PC-9 (cell line): ENCODE measurements around the gene PIWIL4. TPM values are rescaled to one million over a fixed set of nuclear protein-coding genes. Genes with fewer than 3 reads are reported as not detected.

Experiments
- BruUV-seq: library from RNA; stranded (reverse); fragments of 400-500 nt; replicated peaks from 2 replicates; lab custom pipeline; 2021; lab: Mats Ljungman, UMichigan
- CTCF ChIA-PET: fragments of 300-600 bp; sonication (Branson Sonifier 250); formaldehyde crosslinking; loops from one replicate; lab custom pipeline; 2022; ENCODE audit warnings: antibody characterized with exemption; lab: Charles Lee
- POLR2A ChIA-PET: fragments of 300-600 bp; sonication (Branson Sonifier 250); formaldehyde crosslinking; loops from one replicate; lab custom pipeline; 2022; ENCODE audit warnings: antibody characterized with exemption; ENCODE audit not compliant: unreplicated experiment; lab: Charles Lee
- DNase-seq, 2 experiments: peaks; one replicate each; pipeline versions ENCODE4 v3.0.0 to v3.0.0-alpha.2; 2015 to 2022; ENCODE audit warnings: mixed read lengths in 1 of 2
- H2AFZ ChIP-seq: fragments of 200-600 bp; sonication (generic); 2 replicates; pipeline ENCODE4 v1.8.1; 2017; ENCODE audit warnings: antibody characterized with exemption
- H3F3A ChIP-seq: fragments of 200-600 bp; sonication (generic); 2 replicates; pipeline ENCODE4 v1.8.1; 2017; ENCODE audit warnings: antibody characterized with exemption, mild to moderate bottlenecking, low read depth; ENCODE audit not compliant: insufficient read depth
- H3K27ac ChIP-seq: fragments of 200-600 bp; sonication (generic); 2 replicates; pipeline ENCODE4 v1.6.1; 2016; ENCODE audit warnings: mixed run types
- H3K27me3 ChIP-seq: fragments of 200-600 bp; sonication (generic); 2 replicates; pipeline ENCODE4 v1.6.1; 2016; ENCODE audit warnings: low read depth, mixed run types; ENCODE audit not compliant: insufficient read depth
- H3K36me3 ChIP-seq: fragments of 200-600 bp; sonication (generic); 2 replicates; pipeline ENCODE4 v1.6.1; 2016; ENCODE audit warnings: low read depth, mixed run types
- H3K4me1 ChIP-seq: fragments of 200-600 bp; sonication (generic); replicated peaks from 2 replicates; pipeline ENCODE4 v1.6.1; 2016; ENCODE audit warnings: mixed run types; ENCODE audit not compliant: insufficient read depth
- H3K4me2 ChIP-seq: fragments of 200-600 bp; sonication (generic); 2 replicates; pipeline ENCODE4 v1.6.1; 2017; ENCODE audit warnings: mixed run types
- H3K4me3 ChIP-seq: fragments of 200-600 bp; sonication (generic); 2 replicates; pipeline ENCODE4 v1.6.1; 2016; ENCODE audit warnings: mixed run types
- H3K79me2 ChIP-seq: fragments of 200-600 bp; sonication (generic); 2 replicates; pipeline ENCODE4 v1.6.1; 2017; ENCODE audit warnings: low read depth, mixed run types
- H3K9me2 ChIP-seq: fragments of 200-600 bp; sonication (generic); 2 replicates; pipeline ENCODE4 v1.8.1; 2017; ENCODE audit warnings: mild to moderate bottlenecking; ENCODE audit not compliant: insufficient read depth
- H3K9me3 ChIP-seq: fragments of 200-600 bp; sonication (generic); 2 replicates; pipeline ENCODE4 v1.8.1; 2016; ENCODE audit warnings: low read depth; ENCODE audit not compliant: insufficient read depth
- H4K20me1 ChIP-seq: fragments of 200-600 bp; sonication (generic); 2 replicates; pipeline ENCODE4 v1.8.1; 2017; ENCODE audit not compliant: insufficient read depth
- CTCF ChIP-seq: fragments of 200-600 bp; sonication (generic); conservative IDR thresholded peaks from 2 replicates; pipeline ENCODE4 v1.6.1; 2017; ENCODE audit warnings: mixed run types, antibody characterized with exemption, mild to moderate bottlenecking, moderate library complexity
- EZH2 ChIP-seq: fragments of 200-600 bp; sonication (generic); IDR thresholded peaks from 2 replicates; pipeline ENCODE4 v1.8.0; 2017; ENCODE audit warnings: antibody characterized with exemption, low read depth
- intact Hi-C: fragments of 100-400 bp; cut with micrococcal nuclease; formaldehyde crosslinking; loops from one replicate; pipeline ENCODE4 v1.10.0; 2022; ENCODE audit not compliant: unreplicated experiment
- total RNA-seq: library from RNA; stranded (reverse); gene quantifications from 2 replicates; pipeline ENCODE4 v1.2.3, GENCODE V29; 2021

Gene PIWIL4
- total RNA-seq, 1 experiment from 2014 or later, result 0.26 TPM

DNA sequence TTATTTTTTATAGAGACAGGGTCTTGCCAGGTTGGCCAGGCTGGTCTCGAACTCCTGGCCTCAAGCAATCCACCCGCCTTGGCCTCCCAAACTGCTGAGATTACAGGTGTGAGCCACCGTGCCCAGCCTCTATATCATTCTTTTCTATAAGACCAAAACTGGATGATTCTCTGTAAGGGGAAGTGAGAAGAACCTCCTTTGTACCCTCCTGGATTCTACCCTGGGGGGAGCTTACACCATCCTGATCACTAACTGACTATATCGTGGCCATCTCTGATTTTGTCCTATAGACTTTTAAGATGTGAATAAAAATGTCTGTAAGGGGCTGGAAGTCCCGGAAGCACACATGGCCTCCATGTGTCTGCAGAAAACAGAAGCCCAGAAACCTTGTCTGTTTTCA lies 9.1 kb downstream of the PIWIL4 start:
- H3K4me2 ChIP-seq, result no peak overlapping the region
- no peaks in the 10 kb centered on the region for H3K4me1 ChIP-seq
- intact Hi-C loops, result no loop called here
- no peaks in the 10 kb centered on the region for H4K20me1 ChIP-seq
- ChIA-PET POLR2A (no interaction called here), CTCF (no interaction called here)
- H3K4me3 ChIP-seq, result no peak overlapping the region
- H3K9me3 ChIP-seq, result no peaks in the 10 kb centered on the region
- peaks cover 6% of the 10 kb centered on the region; the same call in 1 of the 2 replicates for H3K9me2 ChIP-seq
- no peaks in the 10 kb centered on the region for H3K79me2 ChIP-seq
- H3F3A ChIP-seq, result no peaks in the 10 kb centered on the region
- H3K27ac ChIP-seq, result no peak overlapping the region
- no peaks in the 10 kb centered on the region for H3K27me3 ChIP-seq
- BruUV-seq, result no TSS peak
- TF ChIP-seq CTCF (no peak), EZH2 (no peak)
- H3K36me3 ChIP-seq, result no peaks in the 10 kb centered on the region
- no peak overlapping the region for H2AFZ ChIP-seq
- no peak for DNase-seq

- CTCF ChIA-PET, result no interaction called here
- no TSS peak for BruUV-seq
- no peaks in the 10 kb centered on the region for H3K9me3 ChIP-seq
- no peak overlapping the region for H3K4me3 ChIP-seq
- peaks cover 6% of the 10 kb centered on the region; the same call in 1 of the 2 replicates for H3K9me2 ChIP-seq
- H3K4me2 ChIP-seq, result no peak overlapping the region
- H4K20me1 ChIP-seq, result no peaks in the 10 kb centered on the region
- no peak overlapping the region for H3K27ac ChIP-seq
- H3K79me2 ChIP-seq, result no peaks in the 10 kb centered on the region
- peaks cover 2% of the 10 kb centered on the region; the same call in 1 of the 2 replicates for H3K4me1 ChIP-seq
- no peak for DNase-seq
- no peaks in the 10 kb centered on the region for H3K27me3 ChIP-seq
- no peaks in the 10 kb centered on the region for H3K36me3 ChIP-seq
- intact Hi-C loops, result no loop called here
- no peak overlapping the region for H2AFZ ChIP-seq
- no peaks in the 10 kb centered on the region for H3F3A ChIP-seq
- POLR2A ChIA-PET, result no interaction called here
- no peak for TF ChIP-seq CTCF
Observed at GRCh38 chr11:94577841-94578240, 10.7 kb downstream of the PIWIL4 start.

- Histone ChIP-seq H3K9me2 (peaks cover 4% of the 10 kb centered on the region; the same call in 1 of the 2 replicates), H3K4me1 (peaks cover 25% of the 10 kb centered on the region), H3K36me3 (no peaks in the 10 kb centered on the region), H3K9me3 (no peaks in the 10 kb centered on the region), H3K27ac (no peak overlapping the region), H3K4me3 (no peak overlapping the region), H3K79me2 (no peaks in the 10 kb centered on the region), H3K4me2 (no peak overlapping the region), H3F3A (no peaks in the 10 kb centered on the region), H2AFZ (no peak overlapping the region), H3K27me3 (no peaks in the 10 kb centered on the region), H4K20me1 (no peaks in the 10 kb centered on the region)
- POLR2A ChIA-PET, result no interaction called here
- intact Hi-C loops, result no loop called here
- CTCF ChIA-PET, result interaction anchor here (0.7 kb wide), 1 partner anchor 71 kb away, joined by 4 read pairs; no protein-coding TSS in a partner anchor
- no peak for DNase-seq
- no TSS peak for BruUV-seq
- TF ChIP-seq EZH2, result no peak
Observed at GRCh38 chr11:94581926-94582325, 14.8 kb downstream of the PIWIL4 start.
